ENCODE measurements around the gene CEP83.

DNA sequence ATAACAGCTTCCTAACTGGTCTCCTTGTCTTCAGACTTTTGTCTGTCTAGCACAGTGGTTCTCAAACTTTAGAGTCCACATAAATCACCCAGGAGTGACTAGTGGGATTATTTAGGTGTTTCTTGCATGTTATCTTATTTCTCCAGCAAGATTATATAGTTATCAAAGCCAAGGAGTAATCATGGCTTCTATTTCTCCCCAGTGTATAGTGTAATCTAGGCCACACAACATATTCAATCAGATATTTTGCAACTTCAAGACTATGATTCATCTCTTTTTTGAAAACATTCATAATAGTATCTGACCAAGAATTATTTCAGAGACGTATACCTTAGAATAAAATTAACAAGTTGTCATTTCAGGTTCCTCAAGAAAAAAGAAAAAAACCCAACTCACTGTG is 131.9 kb downstream of the CEP83 start:
- no peak for TF ChIP-seq CTCF (IDR thresholded peaks at IDR 0.05 in 8 of 11, conservative IDR thresholded peaks at IDR 0.05 in 3 of 11)
- TF ChIP-seq POLR2A (IDR thresholded peaks at IDR 0.05) = no peak
- TF ChIP-seq POLR2AphosphoS5 (IDR thresholded peaks at IDR 0.05) = no peak

Measured in spleen (tissue), 7 donors.